ENCODE results near the gene MRPS16.
A peak's percentile ranks its signal among the peaks of the same experiment; 100 is the strongest.
"Not testable (repeated sequence)": the region's sequence is repeated elsewhere in the genome, so short reads cannot be mapped to it uniquely, and the experiment has no call there.

MRPS16 gene

DNA sequence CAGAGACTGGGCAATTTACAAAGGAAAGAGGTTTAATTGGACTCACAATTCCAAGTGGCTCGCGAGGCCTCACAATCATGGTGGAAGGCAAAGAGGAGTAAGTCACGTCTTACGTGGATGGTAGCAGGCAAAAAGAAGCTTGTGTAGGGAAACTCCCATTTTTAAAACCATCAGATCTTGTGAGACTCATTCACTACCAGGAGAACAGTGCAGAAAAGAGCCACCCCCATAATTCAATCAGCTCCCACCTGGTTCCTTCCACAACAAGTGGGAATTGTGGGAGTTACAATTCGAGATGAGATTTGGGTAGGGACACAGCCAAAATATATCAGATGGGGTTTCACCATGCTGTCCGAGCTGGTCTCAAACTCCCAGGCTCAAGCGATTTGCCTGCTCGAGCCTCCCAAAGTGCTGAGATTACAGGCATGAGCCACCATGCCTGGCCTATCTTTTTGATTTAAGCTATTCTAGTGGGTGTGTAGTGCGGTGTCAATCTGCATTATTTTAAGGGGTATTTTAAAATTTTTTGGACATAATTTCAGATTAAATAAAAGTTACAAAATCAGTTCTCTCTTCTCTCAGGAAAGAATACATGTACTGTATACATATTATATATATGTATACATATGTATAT lies 9.0 kb upstream of the MRPS16 start:
- Histone ChIP-seq H3K27ac (no peak overlapping the region), H3K9me3 (no peaks in the 10 kb centered on the region), H3K4me1 (ENCODE audit: control insufficient read depth in 1 of 2, insufficient read depth in 1 of 2, low read depth in 1 of 2, low read length in 1 of 2) (no peaks in the 10 kb centered on the region), H3K36me3 (no peaks in the 10 kb centered on the region), H3K27me3 (no peaks in the 10 kb centered on the region), H3K4me3 (ENCODE audit: low read depth in 1 of 2, low read length in 1 of 2) (no peak overlapping the region)
- TF ChIP-seq, protein P1, sequence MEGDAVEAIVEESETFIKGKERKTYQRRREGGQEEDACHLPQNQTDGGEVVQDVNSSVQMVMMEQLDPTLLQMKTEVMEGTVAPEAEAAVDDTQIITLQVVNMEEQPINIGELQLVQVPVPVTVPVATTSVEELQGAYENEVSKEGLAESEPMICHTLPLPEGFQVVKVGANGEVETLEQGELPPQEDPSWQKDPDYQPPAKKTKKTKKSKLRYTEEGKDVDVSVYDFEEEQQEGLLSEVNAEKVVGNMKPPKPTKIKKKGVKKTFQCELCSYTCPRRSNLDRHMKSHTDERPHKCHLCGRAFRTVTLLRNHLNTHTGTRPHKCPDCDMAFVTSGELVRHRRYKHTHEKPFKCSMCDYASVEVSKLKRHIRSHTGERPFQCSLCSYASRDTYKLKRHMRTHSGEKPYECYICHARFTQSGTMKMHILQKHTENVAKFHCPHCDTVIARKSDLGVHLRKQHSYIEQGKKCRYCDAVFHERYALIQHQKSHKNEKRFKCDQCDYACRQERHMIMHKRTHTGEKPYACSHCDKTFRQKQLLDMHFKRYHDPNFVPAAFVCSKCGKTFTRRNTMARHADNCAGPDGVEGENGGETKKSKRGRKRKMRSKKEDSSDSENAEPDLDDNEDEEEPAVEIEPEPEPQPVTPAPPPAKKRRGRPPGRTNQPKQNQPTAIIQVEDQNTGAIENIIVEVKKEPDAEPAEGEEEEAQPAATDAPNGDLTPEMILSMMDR (IDR thresholded peaks at IDR 0.05): no peak

DNA sequence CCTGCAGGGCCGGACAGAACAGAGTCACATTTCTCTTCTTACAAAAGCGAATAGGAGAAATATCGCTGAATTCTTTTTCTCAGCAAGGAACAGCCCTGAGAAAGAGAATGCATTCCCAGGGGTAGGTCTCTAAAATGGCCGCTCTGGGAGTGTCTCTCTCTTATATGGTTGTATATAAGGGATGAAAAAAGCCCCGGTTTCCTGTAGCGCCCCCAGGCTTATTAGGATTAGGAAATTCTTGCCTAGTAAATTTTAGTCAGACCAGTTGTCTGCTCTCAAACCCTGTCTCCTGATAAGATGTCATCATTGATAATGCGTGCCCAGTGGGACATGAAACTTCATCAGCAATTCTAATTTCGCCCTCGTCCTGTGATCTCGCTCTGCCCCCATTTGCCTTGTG lies 6.2 kb upstream of the MRPS16 start:
- not testable (repeated sequence) for H3K9me3 ChIP-seq; H3K4me1 ChIP-seq (ENCODE audit: control insufficient read depth in 1 of 2, insufficient read depth in 1 of 2, low read depth in 1 of 2, low read length in 1 of 2); H3K27ac ChIP-seq; H3K36me3 ChIP-seq; H3K27me3 ChIP-seq; H3K4me3 ChIP-seq (ENCODE audit: low read depth in 1 of 2, low read length in 1 of 2)

DNA sequence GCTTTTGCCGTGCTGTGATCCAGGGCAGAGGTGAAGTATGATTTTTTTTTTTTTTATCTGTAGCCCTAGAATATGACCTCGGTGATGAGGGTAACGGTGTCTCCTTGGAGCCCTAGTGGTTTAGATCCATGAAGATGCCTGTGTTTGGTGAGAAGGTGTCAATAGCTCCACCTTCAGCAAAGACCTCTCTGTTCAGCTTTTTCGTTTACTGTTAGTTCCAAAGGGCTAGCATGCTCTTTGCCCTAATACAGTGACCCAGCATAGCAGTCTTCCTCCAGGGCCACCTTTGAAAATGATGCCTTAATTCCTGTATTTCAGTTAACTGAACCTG lies 746 bp upstream of the MRPS16 start:
- Histone ChIP-seq H3K27me3 (no peaks in the 10 kb centered on the region), H3K36me3 (no peaks in the 10 kb centered on the region), H3K4me3 (ENCODE audit: low read depth in 1 of 2, low read length in 1 of 2) (peak overlapping the region; percentile 85 to 92), H3K4me1 (ENCODE audit: control insufficient read depth in 1 of 2, insufficient read depth in 1 of 2, low read depth in 1 of 2, low read length in 1 of 2) (peaks cover 15 to 18% of the 10 kb centered on the region in 2 experiments), H3K27ac (peak overlapping the region; percentile 88), H3K9me3 (no peaks in the 10 kb centered on the region)
- TF ChIP-seq, protein P1 (IDR thresholded peaks at IDR 0.05): no peak

DNA sequence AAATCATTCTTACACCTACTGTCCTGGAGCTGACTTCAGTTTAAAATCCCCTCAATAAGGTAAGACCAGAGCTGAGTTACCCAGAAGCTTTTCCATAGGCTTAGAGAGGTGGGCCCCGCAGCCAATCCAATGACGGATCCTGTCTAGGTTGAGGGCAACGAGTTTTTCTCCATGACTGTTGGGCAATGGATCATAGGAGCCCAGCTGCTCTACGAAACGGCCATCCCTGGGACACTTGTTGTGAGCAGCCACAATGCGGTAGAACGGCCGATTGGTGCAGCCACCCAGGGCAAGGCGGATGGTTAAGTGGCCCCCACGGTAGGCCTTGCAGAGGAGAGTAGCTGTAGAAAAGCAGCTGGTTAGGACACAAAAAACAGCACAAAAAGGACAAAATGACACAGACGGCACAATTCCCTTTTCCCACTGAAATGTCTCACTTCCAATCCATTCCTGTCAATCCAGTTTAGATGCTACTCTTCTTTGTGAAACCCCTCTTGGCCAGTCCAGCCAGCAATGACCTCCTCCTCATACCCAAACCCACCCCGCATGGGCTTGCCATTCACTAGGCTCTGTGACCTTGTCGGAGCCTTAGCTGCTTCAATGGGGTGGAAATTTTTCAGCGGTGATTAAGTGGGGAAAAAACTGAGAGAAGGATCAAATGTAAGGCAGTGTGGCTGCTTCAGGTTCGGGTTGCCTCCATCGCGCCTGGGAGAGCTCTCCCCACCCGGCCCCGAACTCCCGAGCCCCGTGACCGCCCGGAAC lies 580 bp downstream of the MRPS16 start:
- peaks cover 22 to 24% of the 10 kb centered on the region in 2 experiments for H3K4me1 ChIP-seq (ENCODE audit: control insufficient read depth in 1 of 2, insufficient read depth in 1 of 2, low read depth in 1 of 2, low read length in 1 of 2)
- no peaks in the 10 kb centered on the region for H3K27me3 ChIP-seq

DNA sequence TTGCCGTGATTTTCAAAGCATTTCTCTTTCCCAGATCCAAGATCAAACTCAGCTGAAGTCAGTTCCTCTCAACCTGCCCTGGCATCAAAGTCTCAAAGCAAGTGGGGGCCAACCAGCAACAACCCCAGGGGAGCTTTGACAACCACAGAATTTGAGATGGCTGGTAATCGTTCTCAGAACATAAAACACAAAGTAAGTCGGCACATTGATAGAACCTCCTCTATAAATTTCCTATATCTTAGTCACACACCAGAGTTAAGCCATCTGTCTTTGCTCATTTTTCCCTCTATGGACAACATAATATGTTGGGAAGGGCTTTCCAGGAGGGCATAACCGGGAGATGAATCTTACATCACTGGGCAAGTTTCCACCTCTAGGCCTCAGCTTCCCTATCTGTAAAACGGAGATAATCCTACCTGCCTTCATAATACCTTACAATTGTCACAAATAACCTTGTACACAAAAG lies 4.2 kb downstream of the MRPS16 start:
- Histone ChIP-seq H3K27me3 (no peaks in the 10 kb centered on the region), H3K4me3 (ENCODE audit: low read depth in 1 of 2, low read length in 1 of 2) (no peak overlapping the region), H3K27ac (peak overlapping the region; percentile 4), H3K36me3 (no peaks in the 10 kb centered on the region), H3K9me3 (no peaks in the 10 kb centered on the region), H3K4me1 (ENCODE audit: control insufficient read depth in 1 of 2, insufficient read depth in 1 of 2, low read depth in 1 of 2, low read length in 1 of 2) (peaks cover 29 to 30% of the 10 kb centered on the region in 2 experiments)
- TF ChIP-seq, protein P1 (IDR thresholded peaks at IDR 0.05): no peak

More for the DNA sequence above, 580 bp downstream of the MRPS16 start:
- Histone ChIP-seq H3K27ac (peak overlapping the region; percentile 88), H3K36me3 (no peaks in the 10 kb centered on the region), H3K9me3 (no peaks in the 10 kb centered on the region), H3K4me3 (ENCODE audit: low read depth in 1 of 2, low read length in 1 of 2) (peak overlapping the region; percentile 85 to 92)
- TF ChIP-seq, protein P1 (IDR thresholded peaks at IDR 0.05): no peak
